GM19351 (cell line): ENCODE results near the gene SIGLEC12.
"Not testable (repeated sequence)": the region's sequence is repeated elsewhere in the genome, so short reads cannot be mapped to it uniquely, and the experiment has no call there.

Source experiments
- ATAC-seq: cut with Tn5 transposase; IDR thresholded peaks from one replicate; pipeline ENCODE4 v1.9.1; 2021; ENCODE audit warnings: mild to moderate bottlenecking, moderate library complexity; ENCODE audit not compliant: unreplicated experiment

SIGLEC12 gene

DNA sequence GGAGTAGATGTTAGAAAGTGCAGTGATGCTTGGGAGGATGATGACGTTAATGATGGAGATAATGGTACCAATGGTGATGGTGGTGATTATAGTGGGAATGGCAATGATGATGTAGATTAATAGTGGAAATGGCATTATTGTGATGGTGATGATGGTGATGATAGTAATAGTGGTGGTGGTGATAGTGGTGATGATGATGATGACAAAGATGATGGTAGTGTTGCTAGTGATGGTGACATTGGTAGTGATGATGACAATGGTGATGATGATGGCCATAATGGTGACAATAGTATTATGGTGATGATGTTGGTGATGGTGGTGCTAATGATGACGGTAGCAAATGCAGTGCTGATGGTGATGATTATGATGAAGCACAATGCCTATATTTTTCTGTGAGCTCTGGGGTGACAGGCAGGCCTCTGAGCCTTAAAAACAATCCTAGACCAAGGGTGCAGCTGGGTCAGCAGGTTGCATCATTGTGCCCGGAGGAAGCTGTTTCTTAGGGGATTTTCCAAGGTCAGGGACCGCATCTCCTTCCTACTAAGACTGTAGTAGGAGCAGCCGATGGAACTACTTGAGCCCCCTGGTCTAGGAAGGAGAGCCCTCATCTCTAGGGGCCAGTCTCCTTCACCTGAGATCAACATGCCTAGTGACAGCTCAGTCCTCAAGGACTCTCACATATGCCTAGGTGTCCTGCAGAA lies 15.5 kb downstream of the SIGLEC12 start:
- ATAC-seq, result no peak

DNA sequence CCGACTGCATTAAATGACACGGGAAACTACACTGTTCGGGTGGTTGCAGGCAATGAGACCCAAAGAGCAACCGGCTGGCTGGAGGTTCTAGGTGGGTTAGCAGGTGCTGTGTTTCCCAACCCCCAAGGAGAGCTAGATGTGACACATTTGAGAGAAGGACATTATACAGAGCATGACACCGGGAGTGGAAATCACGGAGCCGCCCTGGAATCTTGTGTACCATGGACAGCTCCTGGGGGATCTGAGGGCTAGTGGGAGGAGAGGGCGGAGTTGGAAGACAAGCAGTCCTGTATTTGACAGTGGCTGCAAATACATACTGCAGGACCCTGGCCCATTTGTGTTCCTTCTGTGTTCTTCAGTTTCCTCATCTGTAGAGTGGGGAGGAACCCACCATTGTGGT lies 21.0 kb downstream of the SIGLEC12 start:
- ATAC-seq, result no peak

DNA sequence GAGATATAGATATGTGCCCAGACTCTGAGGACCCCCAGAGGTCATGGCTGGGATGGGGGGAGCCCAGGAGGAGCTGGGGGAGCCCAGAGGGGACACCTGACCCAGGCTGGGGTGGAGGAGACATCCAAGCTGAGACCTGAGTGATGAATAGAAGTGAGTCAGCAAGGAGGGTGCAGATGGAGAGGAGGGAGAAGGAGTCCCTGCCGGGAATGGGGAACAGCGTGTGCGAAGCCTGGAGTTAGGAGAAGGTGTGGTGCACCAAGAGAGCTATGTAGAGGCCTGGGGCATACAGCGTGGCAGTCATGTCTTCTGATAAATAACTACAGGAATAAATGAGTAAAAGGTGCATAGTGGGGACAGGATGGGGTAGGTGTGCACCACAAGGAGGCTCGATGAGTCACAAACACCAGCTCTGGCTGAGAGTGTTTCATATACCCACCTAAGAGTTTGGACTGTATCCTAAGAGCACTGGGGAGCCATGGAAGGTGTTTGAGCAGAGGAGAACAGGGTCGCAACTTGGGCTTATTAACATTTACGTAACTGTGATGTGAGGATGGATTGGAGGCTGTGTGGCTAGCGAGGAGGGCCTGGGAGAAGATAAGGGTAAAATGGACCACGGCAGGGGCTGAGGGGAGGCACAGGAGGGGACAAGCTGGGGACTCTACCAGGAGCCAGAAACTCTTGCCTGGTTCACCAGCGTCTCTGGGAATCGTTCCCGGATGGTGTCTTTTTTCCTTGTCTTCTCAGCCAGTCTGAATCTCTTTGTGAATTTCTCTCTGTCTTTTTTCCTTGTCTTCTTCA lies 21.9 kb downstream of the SIGLEC12 start:
- ATAC-seq, result no peak

DNA sequence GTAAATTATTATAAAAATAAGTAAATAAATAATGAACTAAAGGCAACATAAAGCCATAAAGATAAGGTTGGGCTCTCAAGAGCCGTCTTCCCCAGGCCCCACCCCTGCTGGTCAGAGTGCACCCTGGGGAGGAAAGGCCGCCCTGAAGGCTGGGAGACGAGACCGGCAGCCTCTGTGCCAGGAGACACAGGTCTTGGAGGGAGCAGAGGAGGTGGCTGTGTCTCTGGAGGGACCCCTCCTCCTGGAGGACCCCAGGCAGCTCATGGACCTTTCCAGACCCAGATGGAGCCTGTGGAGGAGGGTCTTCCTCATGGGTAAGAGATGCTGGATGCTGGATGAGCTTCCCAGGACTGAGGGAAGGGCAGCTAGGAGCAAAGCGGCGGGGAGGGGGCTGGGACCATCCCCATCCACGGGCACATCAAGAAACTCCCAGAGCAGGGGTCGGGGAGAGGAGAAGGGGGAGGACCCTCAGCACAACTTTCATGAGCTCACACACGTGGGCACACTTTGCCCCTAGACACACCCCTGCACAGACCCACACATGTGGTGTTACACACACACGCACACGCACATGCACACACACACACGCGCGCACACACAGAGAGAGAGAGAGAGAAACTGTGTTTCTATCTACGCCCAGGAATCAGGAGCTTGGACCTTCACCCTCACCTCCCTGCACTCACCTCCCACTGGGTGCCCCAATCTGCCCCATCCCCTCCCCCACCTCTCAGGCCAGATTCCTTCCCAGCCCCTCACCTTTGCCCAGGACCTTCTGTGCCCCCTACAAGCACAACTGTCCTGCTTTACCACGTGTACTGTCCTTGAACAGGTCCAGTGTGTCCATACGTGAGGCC lies 23.0 kb downstream of the SIGLEC12 start, which contains the start of gene CEACAM18:
TSS of gene CEACAM18 (plus strand) at position 159 of the 854 bp plus-strand sequence.
- no peak for ATAC-seq

DNA sequence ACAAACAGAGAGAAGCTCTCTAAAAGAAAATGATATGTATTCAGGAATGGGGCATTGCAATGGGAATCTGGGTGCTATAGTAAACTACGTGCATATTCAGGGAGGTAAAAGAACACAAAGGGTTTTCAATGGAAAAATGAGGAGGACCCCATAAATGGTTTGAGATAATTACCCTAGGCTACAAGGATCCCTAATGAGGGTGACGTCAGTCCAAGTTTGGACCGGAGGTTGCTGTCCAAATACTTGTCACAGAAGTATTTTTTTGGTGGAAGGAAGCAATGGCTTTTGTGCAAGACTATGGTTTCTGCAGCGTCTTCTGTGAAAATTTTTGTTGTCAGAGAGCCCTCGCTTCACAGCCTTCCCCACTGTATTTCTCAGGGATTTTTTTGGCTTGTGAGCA lies 24.3 kb downstream of the SIGLEC12 start:
- ATAC-seq, result no peak

DNA sequence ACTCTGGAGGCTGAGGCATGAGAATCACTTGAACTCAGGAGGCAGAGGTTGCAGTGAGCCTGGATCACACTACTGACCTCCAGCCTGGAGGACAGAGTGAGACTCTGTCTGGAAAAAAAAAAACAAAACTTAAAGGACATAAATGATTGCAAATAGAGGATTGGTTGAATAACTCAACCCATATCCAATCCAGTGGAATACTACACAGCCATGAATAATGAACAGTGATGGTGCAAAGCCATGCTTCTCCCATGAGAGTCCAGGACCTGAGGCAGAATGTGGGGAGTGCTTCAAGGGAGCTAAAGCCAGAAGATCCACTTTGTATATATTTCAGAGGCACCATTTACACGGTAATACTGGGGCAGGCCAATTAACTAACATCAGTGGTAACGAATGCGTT lies 25.4 kb downstream of the SIGLEC12 start:
- no peak for ATAC-seq

DNA sequence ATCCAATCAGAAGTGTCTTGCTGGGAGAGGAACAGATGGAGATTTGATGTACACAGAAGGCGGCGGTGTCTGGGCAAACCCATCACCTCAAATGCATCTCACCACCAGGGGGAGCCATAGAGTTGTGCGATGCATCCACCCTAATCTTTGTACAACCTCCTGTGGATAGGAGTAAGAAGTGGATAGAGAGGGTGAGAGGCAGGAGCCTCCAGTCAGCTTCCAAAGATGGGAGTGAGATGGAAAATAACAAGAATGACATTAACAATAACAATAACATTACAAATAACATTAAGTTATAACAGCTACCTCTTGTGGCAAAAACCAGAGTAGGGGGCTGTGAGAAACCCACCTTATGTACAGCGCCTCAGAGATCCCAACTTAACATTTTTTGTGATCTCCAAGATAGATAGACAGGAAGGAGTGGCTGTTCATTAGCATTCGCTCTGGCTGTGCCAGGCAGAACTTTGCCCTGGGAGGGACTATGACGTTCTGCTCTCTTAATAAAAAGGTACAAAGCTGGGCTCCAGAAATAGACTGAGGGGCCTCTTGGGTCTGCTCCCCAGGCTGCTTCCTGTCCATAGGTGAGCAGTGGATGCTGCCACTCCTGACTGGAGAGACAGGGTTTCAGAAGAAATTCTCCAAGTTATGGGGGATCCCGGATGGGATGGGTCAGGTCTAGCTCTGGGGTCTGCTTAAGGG lies 28.4 kb downstream of the SIGLEC12 start:
- ATAC-seq, result no peak

DNA sequence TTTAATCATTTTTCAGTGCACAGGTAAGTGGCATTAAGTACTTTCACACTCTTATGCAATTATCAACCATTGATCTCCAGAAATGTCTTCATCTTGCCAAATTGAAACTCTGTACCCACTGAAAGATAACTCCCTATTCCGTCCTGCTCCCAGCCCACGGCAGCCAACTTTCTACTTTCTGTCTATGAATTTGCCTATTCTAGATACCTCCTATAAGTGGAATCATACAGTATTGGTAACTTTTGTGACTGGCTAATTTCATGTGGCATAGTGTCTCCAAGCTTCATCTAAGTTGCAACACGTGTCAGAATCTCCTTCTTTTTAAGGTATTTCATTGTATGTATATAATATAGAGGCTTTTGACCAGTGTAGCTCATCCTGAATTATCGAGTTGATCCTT lies 29.0 kb downstream of the SIGLEC12 start:
- no peak for ATAC-seq

DNA sequence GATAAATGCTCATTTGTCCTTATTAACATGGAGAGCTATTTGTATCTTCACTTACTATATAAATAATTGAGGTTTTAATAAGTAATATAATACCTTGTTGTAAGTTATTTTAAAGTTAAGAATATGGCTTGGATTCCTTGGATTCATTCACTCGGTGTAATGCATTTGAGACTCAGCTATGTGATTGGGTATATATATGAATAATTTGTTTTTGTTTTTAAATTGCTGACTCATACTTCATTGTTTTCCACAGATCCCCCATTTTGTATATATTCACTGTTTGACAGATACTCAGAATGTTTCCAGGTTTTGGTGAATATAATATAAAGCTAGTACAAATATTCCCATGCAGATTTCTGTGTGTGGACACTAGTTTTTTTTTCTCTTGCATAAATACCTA lies 30.1 kb downstream of the SIGLEC12 start:
- no peak for ATAC-seq

DNA sequence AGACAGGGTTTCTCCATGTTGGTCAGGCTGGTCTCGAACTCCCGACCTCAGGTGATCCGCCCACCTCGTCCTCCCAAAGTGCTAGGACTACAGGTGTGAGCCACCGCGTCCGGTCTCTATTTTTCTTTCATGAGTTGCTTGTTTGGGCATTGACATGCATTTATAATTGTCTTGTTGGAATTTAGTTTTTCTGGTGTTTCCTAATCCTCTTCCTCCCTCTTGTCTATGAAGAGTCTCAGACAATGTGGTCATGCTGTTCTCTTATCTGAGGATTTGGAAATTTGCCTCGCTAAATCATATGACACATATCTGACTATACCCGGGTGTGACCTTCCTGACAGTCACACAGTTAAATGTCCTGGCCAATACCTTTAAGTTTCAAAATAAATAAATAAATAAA lies 30.6 kb downstream of the SIGLEC12 start:
- no peak for ATAC-seq

DNA sequence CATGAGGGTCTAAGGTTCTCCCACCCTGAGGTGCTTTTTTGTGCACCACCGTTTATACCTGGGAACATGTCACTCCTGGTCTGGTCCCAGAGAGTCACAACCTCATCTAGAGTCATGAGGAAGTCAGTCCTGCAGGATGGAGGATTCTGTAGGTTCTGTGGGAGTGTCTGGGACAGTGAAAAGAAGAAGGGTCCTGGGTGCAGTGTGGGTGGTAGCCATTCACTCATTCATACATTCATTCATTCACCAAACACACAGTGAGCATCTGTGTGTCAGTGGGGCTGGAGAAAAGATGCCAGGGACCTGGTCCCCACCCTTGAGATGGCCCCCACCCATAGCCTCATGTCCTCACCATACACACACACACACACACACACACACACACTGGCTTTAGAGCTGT lies 32.0 kb downstream of the SIGLEC12 start:
- no peak for ATAC-seq

DNA sequence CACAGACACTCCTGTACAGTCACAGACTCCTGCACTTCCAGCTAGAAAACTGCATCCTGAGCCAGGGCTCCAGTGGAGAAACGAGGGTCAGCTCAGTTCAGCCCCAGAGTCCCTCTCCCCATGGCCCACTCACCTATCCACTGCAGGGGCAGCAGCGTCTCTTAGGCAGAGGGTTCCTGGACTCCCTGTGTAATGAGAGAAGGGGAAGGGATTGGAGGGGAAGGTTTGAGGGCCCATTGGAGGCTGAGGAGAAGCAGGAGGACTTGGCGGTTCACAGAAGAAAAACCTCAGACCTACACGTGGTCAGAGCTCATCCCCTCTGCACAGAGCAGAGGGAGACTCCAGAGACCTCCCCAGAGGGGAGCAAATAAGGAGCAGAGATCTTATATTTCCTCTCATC lies 32.4 kb downstream of the SIGLEC12 start:
- no peak for ATAC-seq

DNA sequence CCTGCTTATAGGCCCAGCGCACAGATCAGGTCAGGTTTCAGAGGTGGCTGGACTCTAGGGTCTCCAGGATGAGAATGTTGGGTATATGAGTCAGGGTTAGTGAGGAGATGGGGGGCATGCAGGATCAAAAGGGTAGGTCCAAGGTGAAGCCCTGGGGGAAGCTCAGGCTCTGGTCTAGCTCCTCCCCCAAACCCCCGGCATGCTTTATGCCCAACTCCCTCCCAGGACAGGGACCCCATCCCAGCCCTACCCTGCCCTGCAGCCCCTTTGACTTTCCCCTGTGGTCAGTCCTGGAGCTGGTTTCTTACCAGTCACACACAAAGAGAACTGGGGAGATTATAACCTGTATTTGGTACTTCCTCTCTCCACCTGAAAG lies 33.1 kb downstream of the SIGLEC12 start:
- no peak for ATAC-seq

DNA sequence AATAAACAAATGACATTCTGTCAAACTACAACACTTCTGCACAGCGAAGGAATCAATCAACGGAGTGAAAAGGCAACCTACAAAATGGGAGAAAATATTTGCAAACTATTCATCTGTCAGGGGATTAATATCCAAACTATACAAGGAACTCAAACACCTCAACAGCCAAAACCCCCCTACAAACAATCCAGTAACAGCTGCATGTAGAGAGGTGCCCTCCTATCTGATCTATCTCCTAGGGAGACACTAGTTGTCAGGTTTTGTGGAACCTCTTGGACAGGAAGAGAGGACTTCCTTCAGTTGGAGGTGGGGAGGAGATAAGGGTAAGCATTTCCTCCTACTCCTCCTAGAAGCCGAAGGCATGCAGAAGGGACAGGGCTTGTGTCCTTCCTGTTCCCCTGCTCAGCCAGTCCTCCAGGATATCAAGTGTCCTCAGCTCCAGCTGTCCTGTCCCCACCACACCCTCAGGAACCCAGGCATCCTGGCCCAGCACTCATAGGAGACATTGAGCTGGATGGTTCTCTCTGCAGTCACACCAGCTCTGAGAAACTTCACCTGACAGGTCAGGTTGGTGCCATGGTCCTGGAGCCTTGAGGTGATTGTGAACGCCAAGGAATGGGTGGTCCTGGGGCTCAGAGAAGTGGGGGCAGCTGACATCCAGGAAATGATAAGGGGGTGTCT lies 33.6 kb downstream of the SIGLEC12 start:
- no peak for ATAC-seq

DNA sequence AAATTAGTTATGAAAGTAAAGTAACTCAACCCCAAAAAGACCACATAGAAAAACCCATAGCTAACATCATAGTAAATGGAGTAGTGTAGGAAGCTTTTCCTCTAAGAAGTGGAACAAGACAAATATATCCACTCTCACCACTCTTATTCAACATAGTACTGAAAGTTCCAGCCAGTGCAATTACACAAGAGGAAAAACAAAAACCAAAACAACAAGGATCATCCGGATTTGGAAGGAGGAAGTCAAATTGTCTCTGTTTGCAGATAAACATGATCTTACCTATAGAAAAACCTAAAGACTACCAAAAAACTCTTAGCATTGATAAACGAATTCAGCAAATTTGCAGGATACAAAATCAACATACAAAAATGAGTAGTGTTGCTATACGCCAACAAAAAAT lies 34.9 kb downstream of the SIGLEC12 start:
- ATAC-seq, result no peak

DNA sequence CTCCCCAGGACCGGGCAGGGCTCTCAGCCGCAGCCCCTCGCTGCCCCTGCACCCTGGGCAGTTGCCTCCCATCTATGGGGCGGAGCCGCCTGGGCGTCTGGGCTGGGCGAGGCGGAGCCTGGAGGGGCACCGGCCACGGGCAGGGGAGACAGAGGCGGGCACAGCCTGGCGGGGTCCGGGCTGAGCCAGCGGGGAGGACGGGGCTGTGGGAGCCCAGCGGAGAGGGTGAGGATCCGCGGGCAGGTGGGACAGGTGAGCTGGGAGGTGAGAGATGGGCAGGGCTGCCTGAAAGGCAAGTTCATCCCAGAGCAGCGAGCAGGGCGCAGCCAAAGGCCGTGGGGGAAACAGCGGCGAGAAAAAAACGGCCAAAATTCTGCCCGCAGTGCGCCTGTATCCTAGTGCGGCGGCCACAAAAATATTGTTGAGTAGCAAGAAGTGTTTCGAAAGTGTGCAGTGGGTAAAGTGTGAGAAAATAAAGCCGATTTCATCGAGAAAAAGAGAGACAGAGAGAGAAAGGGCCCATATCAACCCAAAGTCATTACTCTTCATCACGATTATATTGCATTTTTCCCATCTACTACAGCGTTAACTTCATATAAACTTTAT lies 37.5 kb downstream of the SIGLEC12 start:
- ATAC-seq, result not testable (repeated sequence)

DNA sequence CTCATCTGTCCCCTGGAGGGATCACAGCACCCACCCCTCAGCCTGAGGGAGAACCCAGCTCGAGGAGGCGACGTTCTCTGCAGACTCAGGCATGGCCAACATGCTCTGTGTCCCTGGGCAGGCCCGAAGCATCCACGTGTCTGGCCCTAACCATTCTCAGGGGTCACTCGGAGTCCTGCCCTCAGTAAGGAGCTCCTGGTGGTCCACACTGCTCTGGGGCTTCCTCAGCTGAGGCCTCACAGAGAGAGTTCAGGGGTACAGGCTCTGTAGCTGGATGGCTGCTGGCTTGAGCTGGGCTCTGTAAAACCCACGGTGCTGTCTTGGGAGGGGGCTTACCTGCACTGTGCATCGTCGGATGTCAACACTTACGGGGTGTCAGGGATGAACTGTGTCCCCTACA lies 38.9 kb downstream of the SIGLEC12 start:
- ATAC-seq, result no peak

DNA sequence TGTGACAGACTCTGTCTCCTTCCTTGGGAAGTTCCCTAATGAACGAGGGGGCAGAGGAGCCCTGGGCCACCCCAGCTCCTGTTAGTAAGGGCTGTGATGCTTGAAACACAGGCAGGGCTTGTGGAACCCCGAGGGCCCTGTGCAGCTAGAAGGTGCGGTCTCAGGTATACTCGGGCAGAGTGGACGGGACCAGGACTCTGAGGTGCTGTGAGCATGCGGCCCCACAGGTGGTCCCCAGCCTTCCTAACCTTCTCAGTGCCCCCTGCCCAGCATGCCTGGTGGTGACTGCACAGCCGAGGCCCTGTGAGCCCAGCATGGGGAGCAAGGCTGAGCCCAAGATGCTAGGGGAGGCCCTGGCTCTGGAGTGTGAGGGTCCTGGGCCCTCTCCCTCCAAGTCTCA lies 39.3 kb downstream of the SIGLEC12 start:
- no peak for ATAC-seq

DNA sequence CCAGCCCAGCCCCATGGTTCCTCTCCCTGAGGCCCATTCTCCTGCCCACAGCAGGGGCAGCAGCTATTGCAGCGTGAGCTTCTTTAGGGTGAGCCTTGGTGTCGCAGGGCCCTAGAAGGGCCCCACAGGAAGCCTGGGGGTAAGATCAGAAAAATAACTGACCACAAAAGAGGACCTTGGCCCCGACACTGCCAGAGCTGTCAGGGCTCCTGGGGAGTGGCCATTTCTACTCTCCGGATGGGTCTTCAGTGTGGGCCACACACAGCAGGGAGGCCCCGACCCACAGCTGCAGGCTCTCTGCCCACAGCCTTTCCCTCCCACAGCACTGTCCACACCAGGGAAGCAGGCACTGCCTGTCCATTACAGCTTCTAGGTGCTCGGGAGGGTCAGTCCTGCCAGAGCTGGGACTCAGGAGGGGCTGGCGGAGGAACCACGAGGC lies 39.9 kb downstream of the SIGLEC12 start:
- no peak for ATAC-seq
